Measurements from ENCODE around the gene COL27A1.

Gene COL27A1

GRCh38 chr9:114244570-114244969, 89.2 kb downstream of the COL27A1 start:
- no peaks in the 10 kb centered on the region for H3K36me3 ChIP-seq
- no peak for TF ChIP-seq CTCF (IDR thresholded peaks at IDR 0.05)

GRCh38 chr9:114246558-114246957, 91.2 kb downstream of the COL27A1 start:
- no peaks in the 10 kb centered on the region for H3K27me3 ChIP-seq
- no peak overlapping the region for H3K27ac ChIP-seq
- H3K4me3 ChIP-seq (ENCODE audit: low read depth in 1 of 2, low read length in 1 of 2), result no peak overlapping the region
- H3K9me3 ChIP-seq, result no peaks in the 10 kb centered on the region
- no peaks in the 10 kb centered on the region for H3K4me1 ChIP-seq (ENCODE audit: control insufficient read depth in 1 of 2, insufficient read depth in 1 of 2, low read depth in 1 of 2, low read length in 1 of 2)
- no peak for TF ChIP-seq CTCF (IDR thresholded peaks at IDR 0.05)
- no peaks in the 10 kb centered on the region for H3K36me3 ChIP-seq

More at GRCh38 chr9:114244570-114244969, 89.2 kb downstream of the COL27A1 start:
- Histone ChIP-seq H3K27ac (no peak overlapping the region), H3K4me1 (ENCODE audit: control insufficient read depth in 1 of 2, insufficient read depth in 1 of 2, low read depth in 1 of 2, low read length in 1 of 2) (no peaks in the 10 kb centered on the region), H3K4me3 (ENCODE audit: low read depth in 1 of 2, low read length in 1 of 2) (no peak overlapping the region), H3K27me3 (no peaks in the 10 kb centered on the region), H3K9me3 (no peaks in the 10 kb centered on the region)

- H3K4me3 ChIP-seq (ENCODE audit: low read depth in 1 of 2, low read length in 1 of 2), result no peak overlapping the region
- H3K36me3 ChIP-seq, result no peaks in the 10 kb centered on the region
- H3K27me3 ChIP-seq, result no peaks in the 10 kb centered on the region
- no peak for TF ChIP-seq CTCF (IDR thresholded peaks at IDR 0.05)
- H3K9me3 ChIP-seq, result no peaks in the 10 kb centered on the region
- H3K27ac ChIP-seq, result no peak overlapping the region
- H3K4me1 ChIP-seq (ENCODE audit: control insufficient read depth in 1 of 2, insufficient read depth in 1 of 2, low read depth in 1 of 2, low read length in 1 of 2), result no peaks in the 10 kb centered on the region
Observed at GRCh38 chr9:114247077-114247476, 91.7 kb downstream of the COL27A1 start.

- H3K4me3 ChIP-seq (ENCODE audit: low read depth in 1 of 2, low read length in 1 of 2), result no peak overlapping the region
- H3K4me1 ChIP-seq (ENCODE audit: control insufficient read depth in 1 of 2, insufficient read depth in 1 of 2, low read depth in 1 of 2, low read length in 1 of 2), result no peaks in the 10 kb centered on the region
- TF ChIP-seq CTCF (IDR thresholded peaks at IDR 0.05), result no peak
- H3K27ac ChIP-seq, result no peak overlapping the region
- no peaks in the 10 kb centered on the region for H3K9me3 ChIP-seq
- H3K36me3 ChIP-seq, result no peaks in the 10 kb centered on the region
- no peaks in the 10 kb centered on the region for H3K27me3 ChIP-seq
Observed at GRCh38 chr9:114247491-114247890, 92.2 kb downstream of the COL27A1 start.

GRCh38 chr9:114248299-114248707, 93.0 kb downstream of the COL27A1 start:
- H3K27me3 ChIP-seq, result no peaks in the 10 kb centered on the region
- H3K4me1 ChIP-seq (ENCODE audit: control insufficient read depth in 1 of 2, insufficient read depth in 1 of 2, low read depth in 1 of 2, low read length in 1 of 2), result no peaks in the 10 kb centered on the region
- no peak overlapping the region for H3K27ac ChIP-seq
- no peaks in the 10 kb centered on the region for H3K36me3 ChIP-seq
- no peak overlapping the region for H3K4me3 ChIP-seq (ENCODE audit: low read depth in 1 of 2, low read length in 1 of 2)
- no peak for TF ChIP-seq CTCF (IDR thresholded peaks at IDR 0.05)
- no peaks in the 10 kb centered on the region for H3K9me3 ChIP-seq

All from neutrophil (primary cell).